Measurements from ENCODE around the gene UBR2. TPM values are rescaled to one million over a fixed set of nuclear protein-coding genes. Genes with fewer than 3 reads are reported as not detected.
"Not testable (repeated sequence)": the region's sequence is repeated elsewhere in the genome, so short reads cannot be mapped to it uniquely, and the experiment has no call there.

UBR2 gene
- total RNA-seq, 1 donor from 2014 or later, result 8.3 TPM

- TF ChIP-seq CTCF (conservative IDR thresholded peaks at IDR 0.05; ENCODE audit: low read depth, low read length), result no peak
- DNase-seq (ENCODE audit: low read depth), result no peak
- H3K4me3 ChIP-seq (ENCODE audit: low read depth, low read length), result no peak overlapping the region
These were observed 11.4 kb upstream of the UBR2 start for GRCh38 chr6:42552380-42552779.

GRCh38 chr6:42555477-42556457 lies 8.1 kb upstream of the UBR2 start:
- no peak for DNase-seq (ENCODE audit: low read depth)
- H3K4me3 ChIP-seq (ENCODE audit: low read depth, low read length), result no peak overlapping the region
- no peak for TF ChIP-seq CTCF (conservative IDR thresholded peaks at IDR 0.05; ENCODE audit: low read depth, low read length)

- TF ChIP-seq CTCF (conservative IDR thresholded peaks at IDR 0.05; ENCODE audit: low read depth, low read length), result no peak
- no peak for DNase-seq (ENCODE audit: low read depth)
- no peak overlapping the region for H3K4me3 ChIP-seq (ENCODE audit: low read depth, low read length)
These were observed 7.4 kb upstream of the UBR2 start for GRCh38 chr6:42556462-42556861.

- not testable (repeated sequence) for DNase-seq (ENCODE audit: low read depth); H3K4me3 ChIP-seq (ENCODE audit: low read depth, low read length)
These were observed 4.6 kb upstream of the UBR2 start for GRCh38 chr6:42559276-42559675.

GRCh38 chr6:42561986-42562385 lies 1.8 kb upstream of the UBR2 start:
- no peak for TF ChIP-seq CTCF (conservative IDR thresholded peaks at IDR 0.05; ENCODE audit: low read depth, low read length)
- no peak for DNase-seq (ENCODE audit: low read depth)
- H3K4me3 ChIP-seq (ENCODE audit: low read depth, low read length), result no peak overlapping the region

GRCh38 chr6:42562788-42563405 lies 932 bp upstream of the UBR2 start:
- H3K4me3 ChIP-seq (ENCODE audit: low read depth, low read length), result no peak overlapping the region
- no peak for TF ChIP-seq CTCF (conservative IDR thresholded peaks at IDR 0.05; ENCODE audit: low read depth, low read length)
- DNase-seq (ENCODE audit: low read depth), result no peak

- H3K4me3 ChIP-seq (ENCODE audit: low read depth, low read length), result peak overlapping the region; percentile 78
- TF ChIP-seq CTCF (conservative IDR thresholded peaks at IDR 0.05; ENCODE audit: low read depth, low read length), result no peak
- no peak for DNase-seq (ENCODE audit: low read depth)
These were observed 637 bp downstream of the UBR2 start for GRCh38 chr6:42564506-42564825.

Data from epithelial cell of proximal tubule (primary cell).